WTC11 (cell line): ENCODE data around the gene USH2A. TPM values are rescaled to one million over a fixed set of nuclear protein-coding genes. Genes with fewer than 3 reads are reported as not detected.

Experiments
- ATAC-seq: fragments of 200-7000 bp; cut with Tn5 transposase; 2 replicates; pipeline ENCODE4 v1.10.0; 2021; ENCODE audit warnings: mild to moderate bottlenecking, moderate library complexity
- CTCF ChIA-PET: fragments of 300-600 bp; sonication (Branson Sonifier 250); formaldehyde crosslinking; loops from one replicate; lab custom pipeline; 2021; ENCODE audit warnings: antibody characterized with exemption; lab: Charles Lee
- POLR2A ChIA-PET: fragments of 350-600 bp; sonication (Branson Sonifier 250); formaldehyde crosslinking; loops from one replicate; lab custom pipeline; 2021; ENCODE audit warnings: antibody characterized with exemption; lab: Charles Lee
- DNase-seq: peaks from one replicate; pipeline ENCODE4 v3.0.0; 2021; ENCODE audit warnings: low spot score
- H3K27ac Mint-ChIP-seq: 2 replicates; pipeline ENCODE4 v1.8.0; 2021; ENCODE audit warnings: mixed read lengths
- H3K27me3 Mint-ChIP-seq: 2 replicates; pipeline ENCODE4 v1.8.0; 2021; ENCODE audit warnings: low read depth, mild to moderate bottlenecking, moderate library complexity, mixed read lengths
- H3K36me3 Mint-ChIP-seq: 2 replicates; pipeline ENCODE4 v1.8.0; 2021; ENCODE audit warnings: mixed read lengths
- H3K4me1 Mint-ChIP-seq: 2 replicates; pipeline ENCODE4 v1.8.0; 2022; ENCODE audit warnings: mixed read lengths
- H3K4me3 Mint-ChIP-seq: 2 replicates; pipeline ENCODE4 v1.8.0; 2021; ENCODE audit warnings: mild to moderate bottlenecking, moderate library complexity, mixed read lengths
- H3K9me3 Mint-ChIP-seq: 2 replicates; pipeline ENCODE4 v1.8.0; 2021; ENCODE audit warnings: mixed read lengths
- CDX4 ChIP-seq: fragments of 250-450 bp; sonication (Bioruptor Pico); IDR thresholded peaks from 2 replicates; pipeline ENCODE4 v1.9.0; 2021; ENCODE audit warnings: moderate library complexity, mild to moderate bottlenecking, inconsistent platforms, borderline replicate concordance
- CREM ChIP-seq: sonication (generic); formaldehyde crosslinking; IDR thresholded peaks from 2 replicates; pipeline ENCODE4 v1.8.1; 2022; ENCODE audit warnings: mild to moderate bottlenecking, missing genetic modification reagents, moderate library complexity
- FOXJ3 ChIP-seq: sonication (generic); formaldehyde crosslinking; IDR thresholded peaks from 2 replicates; pipeline ENCODE4 v1.9.0; 2021; ENCODE audit warnings: missing genetic modification reagents, mild to moderate bottlenecking, borderline replicate concordance
- FOXK1 ChIP-seq: sonication (generic); formaldehyde crosslinking; IDR thresholded peaks from 2 replicates; pipeline ENCODE4 v1.8.0; 2022; ENCODE audit warnings: mild to moderate bottlenecking, moderate library complexity, missing genetic modification reagents
- GRHL2 ChIP-seq: fragments of 250-450 bp; sonication (Bioruptor Pico); IDR thresholded peaks from 2 replicates; pipeline ENCODE4 v1.8.0; 2022; ENCODE audit warnings: mild to moderate bottlenecking, moderate library complexity; ENCODE audit not compliant: insufficient replicate concordance, severe bottlenecking
- KAT7 ChIP-seq: sonication (generic); formaldehyde crosslinking; IDR thresholded peaks from 2 replicates; pipeline ENCODE4 v1.8.1; 2023; ENCODE audit warnings: missing genetic modification reagents, mild to moderate bottlenecking, borderline replicate concordance
- MXD4 ChIP-seq: fragments of 250-450 bp; sonication (Bioruptor Pico); IDR thresholded peaks from 2 replicates; pipeline ENCODE4 v1.8.0; 2021; ENCODE audit warnings: mild to moderate bottlenecking, moderate library complexity, borderline replicate concordance
- MYBL2 ChIP-seq: sonication (generic); formaldehyde crosslinking; IDR thresholded peaks from 2 replicates; pipeline ENCODE4 v1.8.1; 2023; ENCODE audit warnings: mild to moderate bottlenecking, moderate library complexity, missing genetic modification reagents
- NFATC4 ChIP-seq: fragments of 250-450 bp; sonication (Bioruptor Pico); IDR thresholded peaks from 2 replicates; pipeline ENCODE4 v1.9.0; 2021; ENCODE audit warnings: mild to moderate bottlenecking
- STAT6 ChIP-seq: sonication (generic); formaldehyde crosslinking; conservative IDR thresholded peaks from 2 replicates; pipeline ENCODE4 v1.8.1; 2023; ENCODE audit warnings: mild to moderate bottlenecking, low read depth, missing genetic modification reagents, moderate library complexity
- TP53 ChIP-seq: sonication (generic); formaldehyde crosslinking; IDR thresholded peaks from 2 replicates; pipeline ENCODE4 v1.8.1; 2023; ENCODE audit warnings: mild to moderate bottlenecking, missing genetic modification reagents
- ZNF138 ChIP-seq: sonication (generic); formaldehyde crosslinking; conservative IDR thresholded peaks from 2 replicates; pipeline ENCODE4 v1.8.1; 2022; ENCODE audit warnings: mild to moderate bottlenecking, moderate library complexity, missing genetic modification reagents
- ZNF281 ChIP-seq: sonication (generic); formaldehyde crosslinking; IDR thresholded peaks from 2 replicates; pipeline ENCODE4 v1.8.0; 2023; ENCODE audit warnings: mild to moderate bottlenecking, missing genetic modification reagents
- ZNF423 ChIP-seq: fragments of 250-450 bp; sonication (Bioruptor Pico); IDR thresholded peaks from 2 replicates; pipeline ENCODE4 v2.1.2; 2022; ENCODE audit warnings: mild to moderate bottlenecking, moderate library complexity
- total RNA-seq: library from RNA; stranded (reverse); gene quantifications from 3 replicates; pipeline ENCODE4 v1.2.3, GENCODE V29; 2021
- TF ChIP-seq, protein P1 (sequence below): sonication (generic); formaldehyde crosslinking; IDR thresholded peaks from 2 replicates; pipeline ENCODE4 v1.8.0; 2022; ENCODE audit warnings: mild to moderate bottlenecking, missing genetic modification reagents
- TF ChIP-seq, protein P2 (sequence below): fragments of 250-450 bp; sonication (Bioruptor Pico); IDR thresholded peaks from 2 replicates; pipeline ENCODE4 v1.9.0; 2021; ENCODE audit warnings: mild to moderate bottlenecking, borderline replicate concordance
- TF ChIP-seq, protein P3 (sequence below): sonication (generic); formaldehyde crosslinking; IDR thresholded peaks from 2 replicates; pipeline ENCODE4 v1.8.0; 2022; ENCODE audit warnings: missing genetic modification reagents

USH2A gene
- total RNA-seq, 1 experiment from 2014 or later: 0.37 TPM

DNA sequence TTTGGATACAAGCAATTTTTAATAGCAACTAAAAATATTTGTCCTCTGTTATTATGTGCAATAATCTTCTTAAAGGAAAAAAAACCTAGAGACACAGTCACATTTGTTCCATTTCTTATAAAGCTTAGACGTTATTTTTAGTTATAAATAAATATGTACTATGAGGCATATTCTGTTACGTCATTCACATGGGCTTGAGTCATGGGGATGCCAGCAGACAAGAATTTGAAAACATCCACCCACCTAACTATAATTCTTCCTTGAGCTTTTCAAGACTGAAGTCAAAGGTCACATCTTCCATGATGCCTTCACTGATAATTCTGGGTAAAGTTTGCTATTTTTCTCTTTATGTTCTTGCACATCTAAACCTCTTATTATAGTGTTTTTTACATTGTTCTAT, 587.3 kb downstream of the USH2A start (continued):
- no peak for TF ChIP-seq STAT6
- no peak for TF ChIP-seq GRHL2 (CRISPR knock-in tag)

- Mint-ChIP-seq H3K4me3 (no peak overlapping the region), H3K36me3 (peaks cover 37% of the 10 kb centered on the region), H3K4me1 (peaks cover 19% of the 10 kb centered on the region), H3K27ac (0 out of 2 replicates have a peak overlapping the region, but pooled peaks have one; percentile 76), H3K27me3 (no peaks in the 10 kb centered on the region), H3K9me3 (peaks cover 34% of the 10 kb centered on the region)
- CTCF ChIA-PET: interaction anchor here (1.4 kb wide), 1 partner anchor 387 kb away, joined by 3 read pairs; no protein-coding TSS in a partner anchor
- POLR2A ChIA-PET: interaction anchor here (0.7 kb wide), 1 partner anchor 809 kb away, joined by 5 read pairs; no protein-coding TSS in a partner anchor
- TF ChIP-seq, protein P1, sequence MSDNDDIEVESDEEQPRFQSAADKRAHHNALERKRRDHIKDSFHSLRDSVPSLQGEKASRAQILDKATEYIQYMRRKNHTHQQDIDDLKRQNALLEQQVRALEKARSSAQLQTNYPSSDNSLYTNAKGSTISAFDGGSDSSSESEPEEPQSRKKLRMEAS: no peak
- no peak for TF ChIP-seq ZNF423
- TF ChIP-seq CREM (CRISPR knock-in tag): no peak
- no peak for TF ChIP-seq FOXJ3 (CRISPR knock-in tag)
- no peak for TF ChIP-seq ZNF138 (CRISPR knock-in tag)
- no peak for TF ChIP-seq TP53 (CRISPR knock-in tag)
- no peak for TF ChIP-seq MYBL2
- TF ChIP-seq, protein P2, sequence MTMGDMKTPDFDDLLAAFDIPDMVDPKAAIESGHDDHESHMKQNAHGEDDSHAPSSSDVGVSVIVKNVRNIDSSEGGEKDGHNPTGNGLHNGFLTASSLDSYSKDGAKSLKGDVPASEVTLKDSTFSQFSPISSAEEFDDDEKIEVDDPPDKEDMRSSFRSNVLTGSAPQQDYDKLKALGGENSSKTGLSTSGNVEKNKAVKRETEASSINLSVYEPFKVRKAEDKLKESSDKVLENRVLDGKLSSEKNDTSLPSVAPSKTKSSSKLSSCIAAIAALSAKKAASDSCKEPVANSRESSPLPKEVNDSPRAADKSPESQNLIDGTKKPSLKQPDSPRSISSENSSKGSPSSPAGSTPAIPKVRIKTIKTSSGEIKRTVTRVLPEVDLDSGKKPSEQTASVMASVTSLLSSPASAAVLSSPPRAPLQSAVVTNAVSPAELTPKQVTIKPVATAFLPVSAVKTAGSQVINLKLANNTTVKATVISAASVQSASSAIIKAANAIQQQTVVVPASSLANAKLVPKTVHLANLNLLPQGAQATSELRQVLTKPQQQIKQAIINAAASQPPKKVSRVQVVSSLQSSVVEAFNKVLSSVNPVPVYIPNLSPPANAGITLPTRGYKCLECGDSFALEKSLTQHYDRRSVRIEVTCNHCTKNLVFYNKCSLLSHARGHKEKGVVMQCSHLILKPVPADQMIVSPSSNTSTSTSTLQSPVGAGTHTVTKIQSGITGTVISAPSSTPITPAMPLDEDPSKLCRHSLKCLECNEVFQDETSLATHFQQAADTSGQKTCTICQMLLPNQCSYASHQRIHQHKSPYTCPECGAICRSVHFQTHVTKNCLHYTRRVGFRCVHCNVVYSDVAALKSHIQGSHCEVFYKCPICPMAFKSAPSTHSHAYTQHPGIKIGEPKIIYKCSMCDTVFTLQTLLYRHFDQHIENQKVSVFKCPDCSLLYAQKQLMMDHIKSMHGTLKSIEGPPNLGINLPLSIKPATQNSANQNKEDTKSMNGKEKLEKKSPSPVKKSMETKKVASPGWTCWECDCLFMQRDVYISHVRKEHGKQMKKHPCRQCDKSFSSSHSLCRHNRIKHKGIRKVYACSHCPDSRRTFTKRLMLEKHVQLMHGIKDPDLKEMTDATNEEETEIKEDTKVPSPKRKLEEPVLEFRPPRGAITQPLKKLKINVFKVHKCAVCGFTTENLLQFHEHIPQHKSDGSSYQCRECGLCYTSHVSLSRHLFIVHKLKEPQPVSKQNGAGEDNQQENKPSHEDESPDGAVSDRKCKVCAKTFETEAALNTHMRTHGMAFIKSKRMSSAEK: no peak
- TF ChIP-seq CDX4 (CRISPR knock-in tag): no peak
- TF ChIP-seq MXD4 (CRISPR knock-in tag): no peak
- no peak for TF ChIP-seq KAT7 (CRISPR knock-in tag)
- no peak for TF ChIP-seq FOXK1 (CRISPR knock-in tag)
- no peak for TF ChIP-seq ZNF281 (CRISPR knock-in tag)
- no peak for TF ChIP-seq NFATC4 (CRISPR knock-in tag)
- TF ChIP-seq, protein P3, sequence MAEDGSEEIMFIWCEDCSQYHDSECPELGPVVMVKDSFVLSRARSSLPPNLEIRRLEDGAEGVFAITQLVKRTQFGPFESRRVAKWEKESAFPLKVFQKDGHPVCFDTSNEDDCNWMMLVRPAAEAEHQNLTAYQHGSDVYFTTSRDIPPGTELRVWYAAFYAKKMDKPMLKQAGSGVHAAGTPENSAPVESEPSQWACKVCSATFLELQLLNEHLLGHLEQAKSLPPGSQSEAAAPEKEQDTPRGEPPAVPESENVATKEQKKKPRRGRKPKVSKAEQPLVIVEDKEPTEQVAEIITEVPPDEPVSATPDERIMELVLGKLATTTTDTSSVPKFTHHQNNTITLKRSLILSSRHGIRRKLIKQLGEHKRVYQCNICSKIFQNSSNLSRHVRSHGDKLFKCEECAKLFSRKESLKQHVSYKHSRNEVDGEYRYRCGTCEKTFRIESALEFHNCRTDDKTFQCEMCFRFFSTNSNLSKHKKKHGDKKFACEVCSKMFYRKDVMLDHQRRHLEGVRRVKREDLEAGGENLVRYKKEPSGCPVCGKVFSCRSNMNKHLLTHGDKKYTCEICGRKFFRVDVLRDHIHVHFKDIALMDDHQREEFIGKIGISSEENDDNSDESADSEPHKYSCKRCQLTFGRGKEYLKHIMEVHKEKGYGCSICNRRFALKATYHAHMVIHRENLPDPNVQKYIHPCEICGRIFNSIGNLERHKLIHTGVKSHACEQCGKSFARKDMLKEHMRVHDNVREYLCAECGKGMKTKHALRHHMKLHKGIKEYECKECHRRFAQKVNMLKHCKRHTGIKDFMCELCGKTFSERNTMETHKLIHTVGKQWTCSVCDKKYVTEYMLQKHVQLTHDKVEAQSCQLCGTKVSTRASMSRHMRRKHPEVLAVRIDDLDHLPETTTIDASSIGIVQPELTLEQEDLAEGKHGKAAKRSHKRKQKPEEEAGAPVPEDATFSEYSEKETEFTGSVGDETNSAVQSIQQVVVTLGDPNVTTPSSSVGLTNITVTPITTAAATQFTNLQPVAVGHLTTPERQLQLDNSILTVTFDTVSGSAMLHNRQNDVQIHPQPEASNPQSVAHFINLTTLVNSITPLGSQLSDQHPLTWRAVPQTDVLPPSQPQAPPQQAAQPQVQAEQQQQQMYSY (CRISPR knock-in tag): no peak
- DNase-seq (no peak), ATAC-seq (peak; percentile 51; the same call in 1 of the 2 replicates)
These were observed 589.1 kb downstream of the USH2A start for GRCh38 chr1:215833941-215834729.
